SH-SY5Y (cell line): ENCODE data around the gene CCDC106.

Experiments
- GATA2 ChIP-seq: IDR thresholded peaks from 2 replicates; pipeline ENCODE4 v1.6.1; 2011; ENCODE audit warnings: mild to moderate bottlenecking, low read depth, low read length
- GATA3 ChIP-seq: IDR thresholded peaks from 2 replicates; pipeline ENCODE4 v1.6.1; 2011; ENCODE audit warnings: low read depth, mild to moderate bottlenecking, low read length, moderate library complexity

GRCh38 chr19:55615543-55616394 is 32.2 kb upstream of the CCDC106 start:
- no peak for TF ChIP-seq GATA2
- no peak for TF ChIP-seq GATA3
